ENCODE results near the gene KRTAP5-8.

The KRTAP5-8 gene

GRCh38 chr11:71491940-71492339 lies 45.9 kb upstream of the KRTAP5-8 start:
- ChIA-PET CTCF (no interaction called here), POLR2A (no interaction called here)
- TF ChIP-seq L3MBTL2 (conservative IDR thresholded peaks at IDR 0.05) = no peak
- TF ChIP-seq ELF4 (IDR thresholded peaks at IDR 0.05) = no peak
- no peak for TF ChIP-seq NFRKB (IDR thresholded peaks at IDR 0.05)
- no peak for TF ChIP-seq SUZ12 (IDR thresholded peaks at IDR 0.05)
- no peak for TF ChIP-seq PKNOX1 (IDR thresholded peaks at IDR 0.05)
- no peak for TF ChIP-seq LEF1 (IDR thresholded peaks at IDR 0.05; ENCODE audit: borderline replicate concordance)
- TF ChIP-seq BHLHE40 (IDR thresholded peaks at IDR 0.05; ENCODE audit: borderline replicate concordance) = no peak
- no peak for DNase-seq (ENCODE audit: extremely low spot score)

DNA sequence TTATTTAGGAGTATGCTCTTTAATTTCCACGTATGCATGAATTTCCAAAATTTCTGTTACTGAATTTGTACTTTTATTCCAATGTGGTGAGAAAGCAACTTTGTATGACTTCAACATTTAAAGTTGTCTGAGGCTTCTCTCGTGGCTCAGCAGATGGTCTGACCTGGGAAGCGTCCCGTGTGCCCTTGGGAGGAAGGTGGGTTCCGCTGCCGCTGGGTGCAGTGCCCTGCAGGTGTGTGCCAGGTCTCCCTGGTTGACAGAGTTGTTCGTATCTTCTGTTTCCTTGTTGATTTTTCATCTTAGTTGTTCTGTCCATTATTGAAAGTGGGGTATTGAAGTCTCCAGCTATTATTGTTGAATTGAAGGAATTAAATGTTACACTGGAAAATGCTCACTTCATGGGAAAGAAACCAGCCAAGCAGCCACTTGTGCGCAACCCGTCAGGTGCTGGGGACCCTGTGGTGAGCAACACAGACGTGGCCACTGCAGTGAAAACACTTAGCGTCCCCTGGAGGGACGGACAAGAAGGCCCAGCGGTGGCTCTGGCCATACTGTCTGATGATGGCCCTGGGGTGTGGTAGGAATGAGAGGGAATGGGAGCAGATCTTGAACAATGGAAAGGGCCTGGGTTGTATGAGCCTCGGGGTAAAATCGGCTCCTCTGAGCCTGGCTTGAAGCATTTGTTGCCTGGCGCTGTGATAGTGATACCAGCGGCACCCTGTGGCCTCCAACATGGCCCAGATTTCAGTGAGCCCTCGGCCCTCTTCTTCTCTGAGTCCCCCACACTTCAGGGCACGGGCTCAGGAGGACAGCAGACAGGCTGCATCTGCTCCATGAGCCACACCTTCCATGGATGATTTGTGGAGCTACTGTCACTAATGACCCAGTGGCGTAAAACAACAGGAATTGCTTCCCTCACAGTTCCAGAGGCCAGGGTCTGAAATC lies 42.3 kb upstream of the KRTAP5-8 start:
- TF ChIP-seq TARDBP (IDR thresholded peaks at IDR 0.05) = no peak
- no peak for TF ChIP-seq PKNOX1 (IDR thresholded peaks at IDR 0.05)
- no peak for TF ChIP-seq L3MBTL2 (conservative IDR thresholded peaks at IDR 0.05)
- no peak for TF ChIP-seq CTBP1 (IDR thresholded peaks at IDR 0.05; ENCODE audit: borderline replicate concordance)
- TF ChIP-seq BHLHE40 (IDR thresholded peaks at IDR 0.05; ENCODE audit: borderline replicate concordance) = no peak
- ChIA-PET CTCF (no interaction called here), POLR2A (no interaction called here)
- DNase-seq (ENCODE audit: extremely low spot score) = no peak

DNA sequence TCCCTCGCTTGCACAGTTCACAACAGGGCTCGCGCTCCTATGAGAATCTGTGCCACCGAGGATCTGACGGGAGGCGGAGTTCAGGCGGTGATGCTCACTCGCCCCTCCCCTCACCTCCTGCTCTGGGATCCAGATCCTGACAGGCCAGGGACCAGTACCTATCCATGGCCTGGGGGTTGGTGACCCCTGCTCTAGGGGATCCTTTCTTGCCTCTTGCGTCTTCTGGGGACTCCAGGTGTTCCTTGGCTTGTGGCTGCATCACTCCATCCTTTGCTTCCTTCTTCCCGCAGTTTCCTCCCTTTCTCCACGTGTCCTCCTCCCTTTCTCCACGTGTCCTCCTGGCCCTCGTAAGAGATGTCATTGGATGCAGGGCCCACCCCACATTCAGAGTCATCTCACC lies 41.4 kb upstream of the KRTAP5-8 start:
- POLR2A ChIA-PET = no interaction called here

DNA sequence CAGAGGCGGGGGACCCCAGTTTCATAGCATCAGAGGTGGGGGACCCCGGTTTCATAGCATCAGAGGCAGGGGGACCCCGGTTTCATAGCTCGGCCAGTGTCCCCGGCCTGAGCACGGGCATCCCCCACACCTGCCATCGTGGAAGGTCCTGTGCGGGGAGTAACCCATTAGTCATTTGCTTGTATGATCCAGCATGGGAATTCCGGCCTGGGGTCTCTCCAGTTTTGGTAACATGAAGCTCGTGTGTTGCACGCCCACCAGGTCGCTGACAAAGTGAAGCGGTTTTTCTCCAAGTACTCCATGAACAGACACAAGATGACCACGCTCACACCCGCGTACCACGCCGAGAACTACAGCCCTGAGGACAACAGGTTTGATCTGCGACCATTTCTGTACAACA lies 39.7 kb upstream of the KRTAP5-8 start:
- CTCF ChIA-PET = no interaction called here
- TF ChIP-seq HDGF (IDR thresholded peaks at IDR 0.05; ENCODE audit: borderline replicate concordance) = no peak
- TF ChIP-seq LEF1 (IDR thresholded peaks at IDR 0.05; ENCODE audit: borderline replicate concordance) = no peak
- no peak for TF ChIP-seq NFRKB (IDR thresholded peaks at IDR 0.05)
- no peak for TF ChIP-seq BHLHE40 (IDR thresholded peaks at IDR 0.05; ENCODE audit: borderline replicate concordance)
- TF ChIP-seq ARNT (IDR thresholded peaks at IDR 0.05) = no peak
- no peak for TF ChIP-seq FOXM1 (IDR thresholded peaks at IDR 0.05; ENCODE audit: borderline replicate concordance)
- no peak for TF ChIP-seq CTBP1 (IDR thresholded peaks at IDR 0.05; ENCODE audit: borderline replicate concordance)
- TF ChIP-seq L3MBTL2 (conservative IDR thresholded peaks at IDR 0.05) = no peak
- TF ChIP-seq ZNF384 (IDR thresholded peaks at IDR 0.05) = no peak
- TF ChIP-seq FOXK2 (IDR thresholded peaks at IDR 0.05) = no peak
- DNase-seq (ENCODE audit: extremely low spot score) = no peak
- POLR2A ChIA-PET = no interaction called here

More for the DNA sequence above, 41.4 kb upstream of the KRTAP5-8 start:
- TF ChIP-seq SP1 (IDR thresholded peaks at IDR 0.05) (no peak), SUZ12 (IDR thresholded peaks at IDR 0.05) (no peak), ARNT (IDR thresholded peaks at IDR 0.05) (no peak), LEF1 (IDR thresholded peaks at IDR 0.05; ENCODE audit: borderline replicate concordance) (no peak), NFRKB (IDR thresholded peaks at IDR 0.05) (no peak), FOXK2 (IDR thresholded peaks at IDR 0.05) (no peak), FOXA1 (IDR thresholded peaks at IDR 0.05) (no peak), TARDBP (IDR thresholded peaks at IDR 0.05) (no peak), L3MBTL2 (conservative IDR thresholded peaks at IDR 0.05) (no peak), ZNF384 (IDR thresholded peaks at IDR 0.05) (no peak), FOXM1 (IDR thresholded peaks at IDR 0.05; ENCODE audit: borderline replicate concordance) (no peak), HDGF (IDR thresholded peaks at IDR 0.05; ENCODE audit: borderline replicate concordance) (no peak), BHLHE40 (IDR thresholded peaks at IDR 0.05; ENCODE audit: borderline replicate concordance) (no peak), PKNOX1 (IDR thresholded peaks at IDR 0.05) (no peak)
- no peak for DNase-seq (ENCODE audit: extremely low spot score)
- CTCF ChIA-PET = no interaction called here

- ChIA-PET CTCF (no interaction called here), POLR2A (no interaction called here)
- no peak for TF ChIP-seq PKNOX1 (IDR thresholded peaks at IDR 0.05)
- TF ChIP-seq SP1 (IDR thresholded peaks at IDR 0.05) = no peak
- no peak for TF ChIP-seq FOXK2 (IDR thresholded peaks at IDR 0.05)
- no peak for TF ChIP-seq NFRKB (IDR thresholded peaks at IDR 0.05)
- TF ChIP-seq FOXM1 (IDR thresholded peaks at IDR 0.05; ENCODE audit: borderline replicate concordance) = no peak
- no peak for TF ChIP-seq HDGF (IDR thresholded peaks at IDR 0.05; ENCODE audit: borderline replicate concordance)
- no peak for TF ChIP-seq ELF4 (IDR thresholded peaks at IDR 0.05)
- no peak for DNase-seq (ENCODE audit: extremely low spot score)
Measured at GRCh38 chr11:71499125-71499524, 38.7 kb upstream of the KRTAP5-8 start.

GRCh38 chr11:71499546-71499945 lies 38.3 kb upstream of the KRTAP5-8 start:
- ChIA-PET POLR2A (no interaction called here), CTCF (no interaction called here)
- TF ChIP-seq FOXK2 (IDR thresholded peaks at IDR 0.05) (no peak), FOXM1 (IDR thresholded peaks at IDR 0.05; ENCODE audit: borderline replicate concordance) (no peak), FOXA1 (IDR thresholded peaks at IDR 0.05) (no peak), TARDBP (IDR thresholded peaks at IDR 0.05) (no peak), ELF4 (IDR thresholded peaks at IDR 0.05) (no peak), ZNF384 (IDR thresholded peaks at IDR 0.05) (no peak), NFRKB (IDR thresholded peaks at IDR 0.05) (no peak), L3MBTL2 (conservative IDR thresholded peaks at IDR 0.05) (no peak), CTBP1 (IDR thresholded peaks at IDR 0.05; ENCODE audit: borderline replicate concordance) (no peak)
- DNase-seq (ENCODE audit: extremely low spot score) = no peak
